CD8-positive, alpha-beta memory T cell (primary cell): ENCODE results near the gene SULF2. TPM values are rescaled to one million over a fixed set of nuclear protein-coding genes. Genes with fewer than 3 reads are reported as not detected.

Experiments used
- CTCF ChIA-PET: fragments of 350-600 bp; sonication (Branson Sonifier 250); formaldehyde crosslinking; loops from one replicate; lab custom pipeline; 2021; ENCODE audit warnings: antibody characterized with exemption; lab: Charles Lee
- POLR2A ChIA-PET: fragments of 350-600 bp; sonication (Branson Sonifier 250); formaldehyde crosslinking; loops from one replicate; lab custom pipeline; 2021; ENCODE audit warnings: antibody characterized with exemption; lab: Charles Lee
- DNase-seq, 5 donors: peaks; one replicate each; pipeline versions ENCODE4 v3.0.0 to v3.0.0-alpha.2; 2020 to 2022; ENCODE audit warnings: mixed read lengths in 1 of 5
- H3K27ac ChIP-seq: one replicate; pipeline ENCODE4 v1.7.0; 2013; ENCODE audit warnings: low read depth, mild to moderate bottlenecking, low read length, moderate library complexity
- H3K27me3 ChIP-seq: 2 replicates; pipeline ENCODE4 v1.7.0; 2013; ENCODE audit warnings: low read length, mild to moderate bottlenecking; ENCODE audit not compliant: insufficient read depth, poor library complexity, severe bottlenecking
- H3K36me3 ChIP-seq: 2 replicates; pipeline ENCODE4 v1.7.0; 2013; ENCODE audit warnings: mild to moderate bottlenecking, low read length, moderate library complexity; ENCODE audit not compliant: insufficient read depth
- H3K4me1 ChIP-seq: 2 replicates; pipeline ENCODE4 v1.7.0; 2013; ENCODE audit warnings: mild to moderate bottlenecking, low read length, moderate library complexity; ENCODE audit not compliant: insufficient read depth
- H3K4me3 ChIP-seq: 2 replicates; pipeline ENCODE4 v1.7.0; 2013; ENCODE audit warnings: mild to moderate bottlenecking, low read length
- H3K9me3 ChIP-seq: 2 replicates; pipeline ENCODE4 v1.7.0; 2013; ENCODE audit warnings: mild to moderate bottlenecking, low read length
- H3K27ac Mint-ChIP-seq, 8 donors: one replicate each; pipeline ENCODE4 v1.8.0; 2020 to 2021; ENCODE audit warnings: mixed read lengths in 8 of 8, mild to moderate bottlenecking in 6 of 8, inconsistent platforms in 3 of 8, moderate library complexity in 3 of 8
- H3K27me3 Mint-ChIP-seq, 2 donors: one replicate each; pipeline ENCODE4 v1.8.0; 2020 to 2021; ENCODE audit warnings: mixed read lengths in 2 of 2, mild to moderate bottlenecking in 1 of 2, moderate library complexity in 1 of 2
- H3K36me3 Mint-ChIP-seq, 3 donors: one replicate each; pipeline ENCODE4 v1.8.0; 2020 to 2021; ENCODE audit warnings: mixed read lengths in 3 of 3, inconsistent platforms in 1 of 3, mild to moderate bottlenecking in 1 of 3
- H3K4me1 Mint-ChIP-seq, 3 donors: one replicate each; pipeline ENCODE4 v1.8.0; 2020 to 2021; ENCODE audit warnings: mixed read lengths in 3 of 3, inconsistent platforms in 1 of 3, mild to moderate bottlenecking in 1 of 3
- H3K4me3 Mint-ChIP-seq, 7 donors: one replicate each; pipeline ENCODE4 v1.8.0; 2020 to 2021; ENCODE audit warnings: mixed read lengths in 7 of 7, mild to moderate bottlenecking in 6 of 7, moderate library complexity in 4 of 7, inconsistent platforms in 2 of 7
- H3K9me3 Mint-ChIP-seq, 5 donors: one replicate each; pipeline ENCODE4 v1.8.0; 2020 to 2022; ENCODE audit warnings: mixed read lengths in 5 of 5, mild to moderate bottlenecking in 3 of 5, moderate library complexity in 2 of 5, inconsistent platforms in 1 of 5
- polyA plus RNA-seq: library from polyadenylated mRNA; unstranded; fragments of 300-500 nt; fragmentation: Illumina TruSeq; gene quantifications from one replicate; pipeline ENCODE4 v1.2.3, GENCODE V29; 2021
- total RNA-seq, 2 experiments: library from RNA; stranded (reverse); gene quantifications; one replicate each; pipeline ENCODE4 v1.2.3, GENCODE V29; 2021

SULF2 gene
- total and polyA plus RNA-seq, 3 experiments from 2014 or later = 0.28 to 1.4 (median 1.1) TPM

DNA sequence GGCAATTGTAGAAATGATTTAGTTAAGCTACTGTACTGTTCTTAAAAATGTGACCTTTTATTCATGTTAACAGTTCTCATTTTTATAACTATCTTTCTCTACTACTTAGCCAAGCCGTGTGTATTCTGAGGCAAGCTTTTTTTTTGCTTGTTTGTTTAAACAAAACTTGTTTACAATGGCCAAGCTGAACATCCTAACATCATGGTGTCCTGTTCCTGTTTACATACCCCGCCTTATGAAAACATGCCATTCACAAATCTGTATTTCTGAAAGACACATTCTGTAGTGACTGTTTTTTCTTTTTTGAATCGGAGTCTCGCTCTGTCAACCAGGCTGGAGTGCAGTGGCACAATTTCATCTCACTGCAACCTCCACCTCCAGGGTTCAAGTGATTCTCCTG lies 142.7 kb downstream of the SULF2 start:
- H3K27ac Mint-ChIP-seq = no peak overlapping the region
- POLR2A ChIA-PET = interaction anchor here (0.5 kb wide), 1 partner anchor 100 kb away, joined by 3 read pairs; no protein-coding TSS in a partner anchor
- H3K4me3 Mint-ChIP-seq = no peak overlapping the region
- peaks cover 47% of the 10 kb centered on the region for H3K36me3 ChIP-seq
- H3K9me3 Mint-ChIP-seq = no peaks in the 10 kb centered on the region
- no peaks in the 10 kb centered on the region for H3K27me3 Mint-ChIP-seq
- H3K4me1 ChIP-seq = no peaks in the 10 kb centered on the region
- no peaks in the 10 kb centered on the region for H3K27me3 ChIP-seq
- no peak overlapping the region for H3K27ac ChIP-seq
- no peak overlapping the region for H3K4me3 ChIP-seq
- peaks cover 0 to 8% (median 6%) of the 10 kb centered on the region in 3 donors for H3K4me1 Mint-ChIP-seq
- H3K36me3 Mint-ChIP-seq = peaks cover 14 to 83% (median 34%) of the 10 kb centered on the region in 3 donors
- CTCF ChIA-PET = no interaction called here
- H3K9me3 ChIP-seq = no peaks in the 10 kb centered on the region
- DNase-seq = no peak

DNA sequence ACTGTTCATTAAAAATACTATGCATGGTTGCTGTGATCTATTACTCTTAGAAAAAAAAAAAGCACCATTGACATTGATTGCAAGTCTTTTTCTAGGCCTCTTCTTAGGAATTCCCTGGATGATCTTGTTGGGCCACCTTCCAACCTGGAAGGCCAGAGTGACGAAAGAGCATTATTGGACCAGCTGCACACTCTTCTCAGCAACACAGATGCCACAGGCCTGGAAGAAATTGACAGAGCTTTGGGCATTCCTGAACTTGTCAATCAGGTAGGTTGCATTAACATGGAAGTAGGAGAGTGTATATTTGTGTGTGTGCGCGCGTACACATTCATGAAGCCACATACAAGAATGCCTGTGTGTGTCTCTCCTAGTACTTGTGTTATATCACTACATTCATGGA lies 143.2 kb downstream of the SULF2 start:
- Mint-ChIP-seq H3K27ac (no peak overlapping the region), H3K4me3 (no peak overlapping the region), H3K36me3 (peaks cover 14 to 83% (median 35%) of the 10 kb centered on the region in 3 donors), H3K9me3 (no peaks in the 10 kb centered on the region), H3K27me3 (no peaks in the 10 kb centered on the region), H3K4me1 (peaks cover 0 to 8% (median 6%) of the 10 kb centered on the region in 3 donors)
- H3K27ac ChIP-seq = no peak overlapping the region
- H3K36me3 ChIP-seq = peaks cover 47% of the 10 kb centered on the region
- no peak for DNase-seq
- ChIA-PET CTCF (no interaction called here), POLR2A (interaction anchor here (0.5 kb wide), 1 partner anchor 100 kb away, joined by 3 read pairs; no protein-coding TSS in a partner anchor)
- H3K9me3 ChIP-seq = no peaks in the 10 kb centered on the region
- H3K4me1 ChIP-seq = no peaks in the 10 kb centered on the region
- H3K4me3 ChIP-seq = no peak overlapping the region
- H3K27me3 ChIP-seq = no peaks in the 10 kb centered on the region

DNA sequence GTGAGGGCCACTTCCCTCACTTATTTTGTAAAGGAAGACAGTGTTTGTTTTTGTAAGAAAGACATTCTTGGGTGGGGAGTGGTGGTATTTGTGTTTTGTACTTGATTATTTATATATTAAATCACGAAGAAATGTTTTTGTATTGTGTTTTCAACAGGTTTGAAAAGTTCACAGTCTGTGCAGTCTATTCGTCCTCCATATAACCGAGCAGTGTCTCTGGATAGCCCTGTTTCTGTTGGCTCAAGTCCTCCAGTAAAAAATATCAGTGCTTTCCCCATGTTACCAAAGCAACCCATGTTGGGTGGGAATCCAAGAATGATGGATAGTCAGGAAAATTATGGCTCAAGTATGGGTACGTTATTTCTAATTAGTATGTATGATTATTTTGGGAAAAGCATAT lies 146.4 kb downstream of the SULF2 start:
- POLR2A ChIA-PET = no interaction called here
- H3K9me3 ChIP-seq = no peaks in the 10 kb centered on the region
- no peaks in the 10 kb centered on the region for H3K27me3 Mint-ChIP-seq
- H3K4me3 Mint-ChIP-seq = no peak overlapping the region
- H3K4me1 ChIP-seq = no peaks in the 10 kb centered on the region
- no peak for DNase-seq
- H3K27me3 ChIP-seq = no peaks in the 10 kb centered on the region
- peaks cover 14 to 90% (median 41%) of the 10 kb centered on the region in 3 donors for H3K36me3 Mint-ChIP-seq
- H3K36me3 ChIP-seq = peaks cover 63% of the 10 kb centered on the region
- H3K9me3 Mint-ChIP-seq = no peaks in the 10 kb centered on the region
- H3K4me3 ChIP-seq = no peak overlapping the region
- H3K27ac ChIP-seq = no peak overlapping the region
- CTCF ChIA-PET = no interaction called here
- no peak overlapping the region for H3K27ac Mint-ChIP-seq
- H3K4me1 Mint-ChIP-seq = peaks cover 0 to 4% (median 0%) of the 10 kb centered on the region in 3 donors

DNA sequence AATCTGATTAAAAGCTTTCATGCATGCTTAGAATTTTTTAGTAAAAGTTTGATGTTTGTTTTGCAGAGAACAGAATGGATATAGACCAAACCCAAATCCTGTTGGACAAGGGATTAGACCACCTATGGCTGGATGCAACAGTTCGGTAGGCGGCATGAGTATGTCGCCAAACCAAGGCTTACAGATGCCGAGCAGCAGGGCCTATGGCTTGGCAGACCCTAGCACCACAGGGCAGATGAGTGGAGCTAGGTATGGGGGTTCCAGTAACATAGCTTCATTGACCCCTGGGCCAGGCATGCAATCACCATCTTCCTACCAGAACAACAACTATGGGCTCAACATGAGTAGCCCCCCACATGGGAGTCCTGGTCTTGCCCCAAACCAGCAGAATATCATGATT lies 150.0 kb downstream of the SULF2 start:
- peaks cover 5 to 93% (median 32%) of the 10 kb centered on the region in 3 donors for H3K36me3 Mint-ChIP-seq
- POLR2A ChIA-PET = no interaction called here
- no peaks in the 10 kb centered on the region for H3K9me3 Mint-ChIP-seq

DNA sequence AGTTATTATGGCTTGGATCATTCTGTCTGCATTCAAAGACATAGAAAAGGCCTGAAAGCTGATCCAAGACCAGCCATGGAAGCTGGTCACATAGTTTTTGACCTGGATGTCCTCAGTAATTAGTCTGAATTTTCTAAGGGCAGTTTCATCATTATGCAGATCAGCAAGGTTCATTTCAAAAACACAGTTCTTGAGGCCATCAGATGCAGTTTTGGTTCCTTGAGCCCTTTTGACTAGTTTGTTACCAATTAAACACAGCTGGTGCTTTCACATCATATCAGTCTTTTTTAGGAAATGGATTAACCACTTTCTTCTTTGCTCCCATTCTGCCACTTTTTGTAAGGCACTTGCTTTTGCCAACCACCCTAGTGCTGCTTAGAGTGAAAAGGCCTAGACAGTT lies 154.2 kb downstream of the SULF2 start:
- Mint-ChIP-seq H3K27me3 (no peaks in the 10 kb centered on the region), H3K36me3 (peaks cover 0 to 88% (median 29%) of the 10 kb centered on the region in 3 donors), H3K27ac (no peak overlapping the region), H3K4me3 (no peak overlapping the region), H3K4me1 (peaks cover 4 to 6% (median 4%) of the 10 kb centered on the region in 3 donors), H3K9me3 (no peaks in the 10 kb centered on the region)
- CTCF ChIA-PET = no interaction called here
- Histone ChIP-seq H3K9me3 (no peaks in the 10 kb centered on the region), H3K27ac (no peak overlapping the region), H3K4me3 (no peak overlapping the region), H3K4me1 (no peaks in the 10 kb centered on the region), H3K36me3 (peaks cover 39% of the 10 kb centered on the region), H3K27me3 (no peaks in the 10 kb centered on the region)
- POLR2A ChIA-PET = no interaction called here
- no peak for DNase-seq

More for the DNA sequence above, 150.0 kb downstream of the SULF2 start:
- H3K4me1 Mint-ChIP-seq = peaks cover 0 to 6% (median 4%) of the 10 kb centered on the region in 3 donors
- Histone ChIP-seq H3K27ac (no peak overlapping the region), H3K36me3 (peaks cover 54% of the 10 kb centered on the region), H3K9me3 (no peaks in the 10 kb centered on the region), H3K4me1 (no peaks in the 10 kb centered on the region), H3K27me3 (no peaks in the 10 kb centered on the region), H3K4me3 (no peak overlapping the region)
- H3K27ac Mint-ChIP-seq = peak overlapping the region in 1 of 8 donors; percentile 70
- no peak overlapping the region for H3K4me3 Mint-ChIP-seq
- no peak for DNase-seq
- CTCF ChIA-PET = no interaction called here
- H3K27me3 Mint-ChIP-seq = no peaks in the 10 kb centered on the region

DNA sequence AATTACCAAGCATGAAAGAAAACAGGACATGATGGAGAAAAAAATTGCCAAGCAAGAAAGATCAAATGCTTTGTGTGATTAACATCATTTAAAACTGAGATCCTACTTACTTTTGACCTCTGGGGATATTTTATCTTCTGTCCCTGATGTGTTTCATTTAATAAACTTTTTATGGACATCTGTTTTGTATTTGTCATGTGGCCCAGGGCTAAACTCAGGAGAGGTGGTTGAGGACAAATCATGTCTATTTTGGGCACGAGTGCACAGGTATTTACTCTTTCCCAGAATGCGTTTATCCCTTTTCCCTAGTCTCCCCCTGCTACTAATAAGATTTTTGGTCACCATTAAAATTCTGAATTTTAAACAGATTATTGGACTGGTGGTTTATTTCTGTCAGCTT lies 155.4 kb downstream of the SULF2 start:
- ChIA-PET POLR2A (no interaction called here), CTCF (no interaction called here)
- Histone ChIP-seq H3K4me1 (no peaks in the 10 kb centered on the region), H3K9me3 (no peaks in the 10 kb centered on the region), H3K27me3 (no peaks in the 10 kb centered on the region), H3K27ac (no peak overlapping the region), H3K4me3 (no peak overlapping the region), H3K36me3 (peaks cover 39% of the 10 kb centered on the region)
- Mint-ChIP-seq H3K4me3 (no peak overlapping the region), H3K36me3 (peaks cover 0 to 90% (median 22%) of the 10 kb centered on the region in 3 donors), H3K27me3 (no peaks in the 10 kb centered on the region), H3K4me1 (peaks cover 4 to 9% (median 6%) of the 10 kb centered on the region in 3 donors), H3K9me3 (no peaks in the 10 kb centered on the region), H3K27ac (no peak overlapping the region)
- no peak for DNase-seq

DNA sequence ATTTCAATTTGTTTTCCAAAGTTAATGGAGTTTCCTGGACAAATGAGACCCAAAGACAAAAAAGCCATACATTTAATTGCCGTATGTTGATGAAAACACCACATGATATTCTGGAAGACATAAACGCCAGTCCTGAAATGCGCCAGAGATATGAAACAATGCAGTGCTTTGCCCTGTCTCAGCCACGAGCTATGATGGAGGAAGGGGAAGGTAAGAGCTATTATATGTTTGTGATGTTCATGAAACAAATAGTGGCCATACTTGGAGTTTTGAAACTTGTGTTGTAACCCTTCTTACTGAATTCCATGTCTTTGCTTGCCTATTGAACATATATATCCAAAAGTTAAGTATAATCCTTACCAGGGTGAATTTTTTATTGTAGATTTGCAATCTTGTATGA lies 157.7 kb downstream of the SULF2 start:
- Histone ChIP-seq H3K4me1 (no peaks in the 10 kb centered on the region), H3K27me3 (no peaks in the 10 kb centered on the region), H3K4me3 (no peak overlapping the region), H3K36me3 (peaks cover 34% of the 10 kb centered on the region), H3K9me3 (no peaks in the 10 kb centered on the region), H3K27ac (no peak overlapping the region)
- POLR2A ChIA-PET = no interaction called here
- Mint-ChIP-seq H3K9me3 (no peaks in the 10 kb centered on the region), H3K4me3 (no peak overlapping the region), H3K27ac (peak overlapping the region in 2 of 8 donors; percentile 2 to 50), H3K36me3 (peaks cover 2 to 88% (median 15%) of the 10 kb centered on the region in 3 donors), H3K27me3 (no peaks in the 10 kb centered on the region), H3K4me1 (peaks cover 2 to 9% (median 9%) of the 10 kb centered on the region in 3 donors)
- CTCF ChIA-PET = interaction anchor here (0.6 kb wide), 1 partner anchor 42 kb away, joined by 3 read pairs; no protein-coding TSS in a partner anchor
- DNase-seq = no peak

DNA sequence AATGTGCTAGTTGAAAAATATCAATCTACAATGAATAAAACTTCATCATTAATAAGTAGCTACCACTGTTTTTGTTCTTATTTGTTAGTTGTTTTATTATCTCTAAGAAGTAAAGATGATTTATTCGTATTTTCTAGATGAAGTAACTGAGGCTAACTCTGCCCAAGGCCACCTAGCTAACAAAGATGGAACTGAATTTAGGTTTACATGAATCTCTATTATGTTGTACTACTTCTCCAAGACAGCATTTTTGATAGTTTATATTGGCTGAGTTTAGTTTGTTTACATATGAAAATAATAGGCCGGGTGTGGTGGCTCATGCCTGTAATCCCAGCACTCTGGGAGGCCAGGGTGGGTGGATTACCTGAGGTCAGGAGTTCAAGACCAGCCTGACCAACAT lies 162.1 kb downstream of the SULF2 start:
- CTCF ChIA-PET = interaction anchor here (0.6 to 2.5 kb wide), 4 partner anchors 9 to 350 kb away, joined by 3 to 12 read pairs (median 4); no protein-coding TSS in a partner anchor
- Mint-ChIP-seq H3K4me1 (peaks cover 9 to 19% (median 19%) of the 10 kb centered on the region in 3 donors), H3K4me3 (no peak overlapping the region), H3K27me3 (no peaks in the 10 kb centered on the region), H3K27ac (no peak overlapping the region), H3K36me3 (peaks cover 7 to 58% (median 9%) of the 10 kb centered on the region in 3 donors), H3K9me3 (no peaks in the 10 kb centered on the region)
- Histone ChIP-seq H3K4me1 (no peaks in the 10 kb centered on the region), H3K27ac (no peak overlapping the region), H3K36me3 (peaks cover 31% of the 10 kb centered on the region), H3K9me3 (no peaks in the 10 kb centered on the region), H3K4me3 (no peak overlapping the region), H3K27me3 (no peaks in the 10 kb centered on the region)
- POLR2A ChIA-PET = no interaction called here
- no peak for DNase-seq
